HCT116 (cell line): ENCODE measurements around the gene NOS3. TPM values are rescaled to one million over a fixed set of nuclear protein-coding genes. Genes with fewer than 3 reads are reported as not detected.

Experiments used
- ATAC-seq: fragments of 200-7000 bp; cut with Tn5 transposase; 2 replicates; pipeline ENCODE4 v1.9.1; 2020; ENCODE audit warnings: mild to moderate bottlenecking, moderate library complexity
- BruUV-seq: library from RNA; stranded (reverse); fragments of 400-500 nt; replicated peaks from 2 replicates; lab custom pipeline; 2021; lab: Mats Ljungman, UMichigan
- CTCF ChIA-PET: fragments of 300-600 bp; sonication (Branson Sonifier 250); formaldehyde crosslinking; loops from one replicate; lab custom pipeline; 2021; ENCODE audit warnings: antibody characterized with exemption; lab: Charles Lee
- POLR2A ChIA-PET: fragments of 300-600, 350-600 bp; sonication (Branson Sonifier 250); formaldehyde crosslinking; loops from one replicate; lab custom pipeline; 2021; ENCODE audit warnings: antibody characterized with exemption; lab: Charles Lee
- RAD21 ChIA-PET, 2 experiments: fragments of 300-600 bp; sonication (Branson Sonifier 250); formaldehyde crosslinking; loops; one replicate each; lab custom pipeline; 2023; ENCODE audit warnings: low total read pairs in 2 of 2; ENCODE audit not compliant: uncharacterized antibody in 2 of 2, unreplicated experiment in 2 of 2, low non-redundant PET in 1 of 2; lab: Charles Lee
- DNase-seq: peaks from one replicate; pipeline ENCODE4 v3.0.0-alpha.2; 2010; ENCODE audit warnings: low read depth, low spot score
- H2AFZ ChIP-seq: fragments of 200-600 bp; shearing (Covaris generic), sonication (generic); 2 replicates; pipeline ENCODE4 v1.6.1; 2017; ENCODE audit warnings: low read depth, mixed run types, mixed read lengths, antibody characterized with exemption, low read length; ENCODE audit not compliant: poor library complexity, severe bottlenecking
- H3K27ac ChIP-seq: 2 replicates; pipeline ENCODE4 v1.5.1; 2012; ENCODE audit warnings: low read depth, low read length
- H3K27me3 ChIP-seq: fragments of 200-600 bp; sonication (generic); 2 replicates; pipeline ENCODE4 v1.6.1; 2016; ENCODE audit warnings: mixed run types, low read length, mixed read lengths; ENCODE audit not compliant: insufficient read depth
- H3K36me3 ChIP-seq, 2 experiments: fragments of 200-500 bp in 1 of 2; fragments of 200-600 bp in 1 of 2; sonication (Bioruptor generic) in 1 of 2; sonication (generic) in 1 of 2; 2 replicates each; pipeline versions ENCODE4 v1.5.1 to v1.6.1; 2014 to 2016; ENCODE audit warnings: low read length in 2 of 2, inconsistent platforms in 1 of 2, mixed read lengths in 1 of 2, mixed run types in 1 of 2; ENCODE audit not compliant: insufficient read depth in 2 of 2, control insufficient read depth in 1 of 2
- H3K4me1 ChIP-seq, 2 experiments: fragments of 200-600 bp in 1 of 2; sonication (generic) in 1 of 2; 2 replicates each; pipeline versions ENCODE4 v1.5.1 to v1.6.1; 2012 to 2017; ENCODE audit warnings: low read length in 2 of 2, inconsistent platforms in 1 of 2, mild to moderate bottlenecking in 1 of 2, mixed read lengths in 1 of 2, mixed run types in 1 of 2, moderate library complexity in 1 of 2; ENCODE audit not compliant: insufficient read depth in 2 of 2, control insufficient read depth in 1 of 2
- H3K4me2 ChIP-seq: fragments of 200-600 bp; sonication (generic); 2 replicates; pipeline ENCODE4 v1.6.1; 2017; ENCODE audit warnings: mixed run types, low read length, mixed read lengths
- H3K4me3 ChIP-seq, 2 experiments: fragments of 200-600 bp in 1 of 2; sonication (generic) in 1 of 2; replicated peaks in 1 of 2; 2 replicates each; pipeline ENCODE4 v1.5.1; 2011 to 2016; ENCODE audit warnings: low read length in 2 of 2, control low read depth in 1 of 2, low read depth in 1 of 2, mild to moderate bottlenecking in 1 of 2, mixed read lengths in 1 of 2, mixed run types in 1 of 2
- H3K79me2 ChIP-seq: fragments of 200-600 bp; sonication (generic); 2 replicates; pipeline ENCODE4 v1.6.1; 2017; ENCODE audit warnings: mild to moderate bottlenecking, mixed run types, low read length, moderate library complexity, mixed read lengths; ENCODE audit not compliant: insufficient read depth
- H3K9ac ChIP-seq: fragments of 200-600 bp; sonication (generic); 2 replicates; pipeline ENCODE4 v1.6.1; 2016; ENCODE audit warnings: low read length, mixed read lengths
- H3K9me2 ChIP-seq: fragments of 200-600 bp; sonication (generic), shearing (Covaris generic); 2 replicates; pipeline ENCODE4 v1.6.1; 2017; ENCODE audit warnings: mixed run types, mild to moderate bottlenecking, moderate library complexity; ENCODE audit not compliant: insufficient read depth
- H3K9me3 ChIP-seq, 2 experiments: fragments of 200-500 bp in 1 of 2; fragments of 200-600 bp in 1 of 2; sonication (Bioruptor generic) in 1 of 2; sonication (generic) in 1 of 2; 2 replicates each; pipeline ENCODE4 v1.6.1; 2014 to 2017; ENCODE audit warnings: low read length in 2 of 2, mixed read lengths in 2 of 2, inconsistent platforms in 1 of 2, low read depth in 1 of 2, mild to moderate bottlenecking in 1 of 2, mixed run types in 1 of 2, moderate library complexity in 1 of 2; ENCODE audit not compliant: control insufficient read depth in 1 of 2, insufficient read depth in 1 of 2
- H4K20me1 ChIP-seq: fragments of 200-600 bp; sonication (generic), shearing (Covaris generic); 2 replicates; pipeline ENCODE4 v1.6.1; 2017; ENCODE audit warnings: mixed run types, mild to moderate bottlenecking, moderate library complexity; ENCODE audit not compliant: insufficient read depth
- CEBPB ChIP-seq: IDR thresholded peaks from 2 replicates; pipeline ENCODE4 v1.6.1; 2012; ENCODE audit warnings: low read depth
- ELF1 ChIP-seq: IDR thresholded peaks from 2 replicates; pipeline ENCODE4 v1.6.1; 2012; ENCODE audit warnings: low read depth, borderline replicate concordance
- EZH2 ChIP-seq: fragments of 200-600 bp; sonication (generic); IDR thresholded peaks from 2 replicates; pipeline ENCODE4 v1.6.1; 2017; ENCODE audit warnings: antibody characterized with exemption, mixed run types
- FOSL1 ChIP-seq: IDR thresholded peaks from 2 replicates; pipeline ENCODE4 v1.6.1; 2012; ENCODE audit warnings: low read depth
- JUND ChIP-seq: IDR thresholded peaks from 2 replicates; pipeline ENCODE4 v1.6.1; 2012
- POLR2A ChIP-seq: IDR thresholded peaks from 2 replicates; pipeline ENCODE4 v1.7.0; 2011; ENCODE audit warnings: borderline replicate concordance; ENCODE audit not compliant: insufficient read depth, insufficient read length; ENCODE audit errors: extremely low read depth
- POLR2AphosphoS5 ChIP-seq: IDR thresholded peaks from 2 replicates; pipeline ENCODE4 v1.6.1; 2011; ENCODE audit warnings: mild to moderate bottlenecking, low read depth, low read length, moderate library complexity
- SIN3A ChIP-seq: IDR thresholded peaks from 2 replicates; pipeline ENCODE4 v1.6.1; 2012; ENCODE audit warnings: low read depth
- SRF ChIP-seq: IDR thresholded peaks from 2 replicates; pipeline ENCODE4 v1.6.1; 2012; ENCODE audit warnings: low read depth
- TCF7L2 ChIP-seq: IDR thresholded peaks from 2 replicates; pipeline ENCODE4 v1.7.0; 2011; ENCODE audit warnings: borderline replicate concordance, inconsistent platforms; ENCODE audit not compliant: insufficient read depth, insufficient read length; ENCODE audit errors: extremely low read depth
- YY1 ChIP-seq: IDR thresholded peaks from 2 replicates; pipeline ENCODE4 v1.6.1; 2011; ENCODE audit warnings: low read length, low read depth, moderate library complexity, mild to moderate bottlenecking; ENCODE audit not compliant: insufficient replicate concordance; ENCODE audit errors: extremely low read depth
- ZFX ChIP-seq: fragments of 450-650 bp; IDR thresholded peaks from 2 replicates; pipeline ENCODE4 v1.6.1; 2017
- intact Hi-C: fragments of 100-400 bp; cut with micrococcal nuclease; formaldehyde crosslinking; loops from 2 replicates; pipeline ENCODE4 v1.10.0; 2022
- total RNA-seq: library from RNA; stranded (reverse); gene quantifications from one replicate; pipeline ENCODE4 v1.2.1, GENCODE V29; 2021; ENCODE audit not compliant: unreplicated experiment

The NOS3 gene
- total RNA-seq, 1 experiment from 2014 or later: 35.8 TPM

DNA sequence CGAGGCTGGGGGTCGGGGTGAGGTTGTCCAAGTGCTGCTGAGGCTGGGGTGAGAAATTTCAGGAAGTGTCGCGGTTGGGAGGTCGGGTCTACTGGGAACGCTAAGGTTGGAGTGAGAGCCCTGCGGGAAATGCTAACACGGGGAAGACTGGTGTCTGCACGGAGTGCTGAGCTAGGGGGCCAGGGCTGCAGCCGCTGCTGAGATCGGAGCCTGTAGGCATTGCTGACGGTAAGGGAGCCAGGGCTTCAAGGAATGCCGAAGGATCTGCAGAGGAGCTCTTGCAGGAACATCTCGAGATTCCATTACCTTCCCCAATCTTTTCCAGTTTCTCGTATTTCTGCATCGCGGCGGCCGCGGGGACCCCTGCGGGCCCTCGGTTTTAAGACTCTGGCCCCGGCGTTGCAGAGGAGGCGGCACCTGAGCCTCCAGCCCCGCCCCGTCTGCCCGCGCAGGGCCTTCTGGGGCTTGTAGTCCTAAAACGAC lies 66.7 kb downstream of the NOS3 start, which contains the start of gene CDK5 (continued):
- no peak for TF ChIP-seq EZH2
- TF ChIP-seq CEBPB: no peak

- peak overlapping the region; percentile 95 for H3K4me2 ChIP-seq
- H4K20me1 ChIP-seq: no peaks in the 10 kb centered on the region
- CTCF ChIA-PET: no interaction called here
- no peak overlapping the region for H2AFZ ChIP-seq
- H3K9me3 ChIP-seq: no peaks in the 10 kb centered on the region
- DNase-seq (peak; percentile 99), ATAC-seq (peak; percentile 75)
- peak overlapping the region; percentile 81 to 90 for H3K4me3 ChIP-seq
- RAD21 ChIA-PET: interaction anchor here in 1 of 2 experiments (1.3 kb wide), 1 partner anchor 30 kb away, joined by 5 read pairs; the partner anchor contains the start of gene ABCB8
- TF ChIP-seq JUND (no peak), POLR2AphosphoS5 (peak; percentile 65), SIN3A (no peak), POLR2A (peak; percentile 71), ELF1 (no peak), FOSL1 (no peak), SRF (no peak), TCF7L2 (peak; percentile 100), YY1 (peak; percentile 69), ZFX (peak; percentile 52; the same call in 1 of the 2 replicates), CEBPB (no peak), EZH2 (no peak)
- H3K36me3 ChIP-seq: no peaks in the 10 kb centered on the region
- TSS peak; percentile 34 for BruUV-seq
- peak overlapping the region; percentile 91 for H3K9ac ChIP-seq
- intact Hi-C loops: loop anchor here (1.0 kb wide), 1 partner anchor 30 kb away; the partner anchor contains the start of gene ABCB8
- peaks cover 25 to 48% of the 10 kb centered on the region in 2 experiments for H3K4me1 ChIP-seq
- no peaks in the 10 kb centered on the region for H3K9me2 ChIP-seq
- peak overlapping the region; percentile 87 for H3K27ac ChIP-seq
- POLR2A ChIA-PET: no interaction called here
- no peaks in the 10 kb centered on the region for H3K27me3 ChIP-seq
- H3K79me2 ChIP-seq: peaks cover 33% of the 10 kb centered on the region
Observed at GRCh38 chr7:151057989-151058780, 67.4 kb downstream of the NOS3 start.
